C4-2B (cell line): ENCODE measurements around the gene WNT5B.

Experiments
- H3K27ac ChIP-seq: fragments of 450-650 bp; 2 replicates; pipeline ENCODE4 v1.5.1; 2017
- CTCF ChIP-seq: fragments of 450-650 bp; conservative IDR thresholded peaks from 2 replicates; pipeline ENCODE4 v1.5.1; 2017; ENCODE audit warnings: mild to moderate bottlenecking
- ZFX ChIP-seq: fragments of 450-650 bp; IDR thresholded peaks from 2 replicates; pipeline ENCODE4 v1.6.1; 2017

Gene WNT5B

DNA sequence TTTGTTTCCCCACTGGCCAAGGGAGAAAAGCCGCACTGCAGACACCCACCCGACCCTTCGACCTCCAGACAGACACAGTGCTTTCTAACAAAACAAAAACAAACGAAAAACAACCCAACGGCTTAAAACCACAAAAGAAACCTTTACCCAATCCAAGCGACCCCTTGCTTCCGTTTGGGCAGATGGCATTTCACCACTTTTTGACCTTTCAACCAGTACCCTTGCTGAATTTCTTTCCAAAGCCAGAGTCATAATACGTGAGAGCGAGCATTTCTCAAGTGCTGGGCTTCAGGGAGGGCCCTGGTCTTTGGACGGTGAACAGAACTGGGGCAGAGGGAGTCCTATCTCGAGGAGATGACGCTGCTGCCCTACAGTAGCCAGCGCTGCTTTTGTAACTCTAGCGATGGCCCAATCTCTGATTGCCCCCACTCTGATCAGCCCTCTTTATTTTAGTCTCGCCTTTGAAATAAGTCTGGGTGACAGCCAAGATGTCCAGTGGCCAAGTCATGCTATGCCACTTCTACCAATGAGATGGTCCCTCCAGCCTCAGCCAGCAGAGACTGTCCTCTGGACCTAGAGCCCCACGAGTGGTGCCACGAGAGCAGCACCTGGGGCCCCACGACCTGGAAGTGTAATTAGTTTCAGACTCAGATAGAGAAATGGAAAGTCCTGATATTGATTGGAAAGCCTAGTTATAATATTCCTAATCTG, 40.0 kb downstream of the WNT5B start:
- H3K27ac ChIP-seq = no peak overlapping the region
- TF ChIP-seq ZFX = no peak
- no peak for TF ChIP-seq CTCF

DNA sequence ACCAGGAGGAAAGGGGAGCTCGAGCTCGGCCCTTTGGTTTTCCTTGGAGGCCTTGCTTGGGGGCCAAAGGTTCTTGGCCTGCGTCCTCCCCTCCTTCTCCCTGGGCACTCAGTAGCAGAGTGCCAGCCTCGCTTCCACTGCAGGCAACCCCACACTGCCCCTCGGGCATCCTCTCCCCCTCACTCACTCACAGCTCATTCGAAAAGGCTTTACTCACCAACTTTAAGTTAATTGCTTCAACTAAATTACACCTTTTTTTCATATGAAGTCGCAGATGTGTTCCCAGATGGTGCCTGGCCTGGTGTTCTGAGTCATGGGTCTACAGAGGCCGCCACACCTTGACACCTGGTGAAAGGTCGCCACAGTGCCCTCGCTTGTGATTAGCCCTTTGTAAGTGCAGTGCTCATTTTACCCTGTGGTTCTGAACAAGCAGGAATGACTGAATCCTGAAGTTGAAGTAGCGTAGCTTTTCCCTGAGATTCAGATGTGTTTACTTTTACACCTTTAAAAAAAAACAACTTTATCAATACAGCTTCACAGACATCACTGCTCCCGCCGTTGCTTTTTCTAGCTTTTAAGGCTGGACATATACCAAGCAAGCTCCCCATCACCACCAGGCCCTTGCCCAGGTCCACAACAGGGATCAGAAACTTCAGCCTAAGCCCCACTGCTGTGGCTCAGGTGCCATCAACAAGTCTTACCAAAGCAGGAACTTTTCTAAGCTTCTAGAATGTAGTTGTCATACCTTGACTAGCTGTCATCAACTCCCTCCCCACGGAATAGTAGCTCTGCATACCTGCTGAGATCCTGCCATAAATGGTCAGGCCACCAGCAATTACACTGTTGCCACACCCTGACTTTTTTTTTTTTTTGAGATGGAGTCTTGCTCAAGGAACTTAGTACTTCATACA, 41.6 kb downstream of the WNT5B start:
- H3K27ac ChIP-seq = no peak overlapping the region
- TF ChIP-seq CTCF = no peak
- no peak for TF ChIP-seq ZFX

GRCh38 chr12:1676043-1676442, 47.0 kb downstream of the WNT5B start:
- no peak overlapping the region for H3K27ac ChIP-seq
- no peak for TF ChIP-seq ZFX
- TF ChIP-seq CTCF = no peak

GRCh38 chr12:1680804-1681492, 51.9 kb downstream of the WNT5B start:
- TF ChIP-seq ZFX (no peak), CTCF (no peak)

GRCh38 chr12:1681493-1681807, 52.4 kb downstream of the WNT5B start:
- no peak overlapping the region for H3K27ac ChIP-seq
- TF ChIP-seq ZFX (no peak), CTCF (no peak)

More at GRCh38 chr12:1680804-1681492, 51.9 kb downstream of the WNT5B start:
- no peak overlapping the region for H3K27ac ChIP-seq

DNA sequence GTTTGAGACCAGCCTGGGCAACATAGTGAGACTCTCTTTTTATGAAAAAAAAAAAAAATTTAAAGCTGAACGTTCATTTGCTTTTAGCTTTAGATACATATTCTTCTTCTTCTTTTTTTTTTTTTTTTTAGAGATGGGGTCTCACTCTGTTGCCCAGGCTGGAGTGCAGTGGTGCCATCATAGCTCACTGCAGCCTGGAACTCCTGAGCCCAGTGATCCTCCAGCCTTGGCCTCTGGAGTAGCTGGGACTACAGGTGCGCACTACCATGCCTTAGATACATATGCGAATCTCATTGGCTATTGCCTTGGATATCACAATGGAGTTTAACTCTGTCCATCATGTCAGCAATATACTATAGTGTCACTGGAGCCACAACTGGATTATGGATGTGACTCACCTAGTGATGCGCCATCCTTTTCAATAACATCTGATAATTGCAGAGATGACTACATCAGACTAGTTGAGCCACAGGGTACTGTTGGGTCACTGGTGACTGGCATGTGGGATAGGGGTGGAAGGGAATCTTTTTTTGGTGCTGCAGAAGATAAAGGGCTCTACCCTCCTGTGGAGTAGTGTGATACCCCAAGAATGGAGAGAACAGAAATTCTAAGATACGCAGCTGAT, 59.2 kb downstream of the WNT5B start:
- TF ChIP-seq ZFX (no peak), CTCF (no peak)
- H3K27ac ChIP-seq = no peak overlapping the region
